GM23338 (cell line): ENCODE results near the gene DENND5A. TPM values are rescaled to one million over a fixed set of nuclear protein-coding genes. Genes with fewer than 3 reads are reported as not detected.

Source experiments
- ATAC-seq: fragments of 200-7000 bp; cut with Tn5 transposase; 3 replicates; pipeline ENCODE4 v1.9.1; 2020
- DNase-seq: peaks from one replicate; pipeline ENCODE4 v3.0.0-alpha.2; 2015; ENCODE audit warnings: low spot score
- H2AFZ ChIP-seq: fragments of 200-600 bp; sonication (generic); 2 replicates; pipeline ENCODE4 v1.8.0; 2016; ENCODE audit warnings: antibody characterized with exemption, mild to moderate bottlenecking, moderate library complexity
- H3F3A ChIP-seq: fragments of 200-600 bp; sonication (generic); replicated peaks from 2 replicates; pipeline ENCODE4 v1.8.0; 2017; ENCODE audit warnings: antibody characterized with exemption, mixed run types, low read depth
- H3K27ac ChIP-seq: fragments of 200-600 bp; sonication (generic); 2 replicates; pipeline ENCODE4 v1.6.1; 2016; ENCODE audit warnings: low read depth
- H3K27me3 ChIP-seq: fragments of 200-600 bp; sonication (generic); 2 replicates; pipeline ENCODE4 v1.8.0; 2016; ENCODE audit warnings: mild to moderate bottlenecking, mixed run types, moderate library complexity; ENCODE audit not compliant: insufficient read depth
- H3K36me3 ChIP-seq: fragments of 200-600 bp; sonication (generic); 2 replicates; pipeline ENCODE4 v1.8.0; 2016; ENCODE audit warnings: mild to moderate bottlenecking; ENCODE audit not compliant: insufficient read depth
- H3K4me1 ChIP-seq: fragments of 200-600 bp; sonication (generic); 2 replicates; pipeline ENCODE4 v1.8.0; 2016; ENCODE audit warnings: mild to moderate bottlenecking, moderate library complexity; ENCODE audit not compliant: insufficient read depth
- H3K4me2 ChIP-seq: fragments of 200-600 bp; sonication (generic); 2 replicates; pipeline ENCODE4 v1.7.1; 2017; ENCODE audit warnings: mixed run types
- H3K4me3 ChIP-seq: fragments of 200-600 bp; sonication (generic); 2 replicates; pipeline ENCODE4 v1.6.1; 2016; ENCODE audit warnings: mixed run types
- H3K79me2 ChIP-seq: fragments of 200-600 bp; sonication (generic); replicated peaks from 2 replicates; pipeline ENCODE4 v1.8.0; 2017; ENCODE audit warnings: mild to moderate bottlenecking; ENCODE audit not compliant: insufficient read depth
- H3K9me2 ChIP-seq: fragments of 200-600 bp; sonication (generic); 2 replicates; pipeline ENCODE4 v1.8.0; 2017; ENCODE audit not compliant: insufficient read depth
- H4K20me1 ChIP-seq: fragments of 200-600 bp; sonication (generic); replicated peaks from 2 replicates; pipeline ENCODE4 v1.8.0; 2017; ENCODE audit warnings: mild to moderate bottlenecking; ENCODE audit not compliant: insufficient read depth
- H3K27ac Mint-ChIP-seq: 2 replicates; pipeline ENCODE4 v1.8.0; 2020; ENCODE audit warnings: inconsistent platforms, mild to moderate bottlenecking, moderate library complexity, mixed read lengths
- H3K27me3 Mint-ChIP-seq: 3 replicates; pipeline ENCODE4 v1.8.0; 2022; ENCODE audit warnings: low read depth, mild to moderate bottlenecking, moderate library complexity, mixed read lengths, inconsistent platforms; ENCODE audit not compliant: insufficient read depth, poor library complexity
- H3K36me3 Mint-ChIP-seq: 3 replicates; pipeline ENCODE4 v1.8.0; 2021; ENCODE audit warnings: low read depth, mild to moderate bottlenecking, inconsistent platforms, moderate library complexity, mixed read lengths
- H3K4me1 Mint-ChIP-seq: 3 replicates; pipeline ENCODE4 v1.8.0; 2020; ENCODE audit warnings: mild to moderate bottlenecking, inconsistent platforms, mixed read lengths
- H3K4me3 Mint-ChIP-seq: 3 replicates; pipeline ENCODE4 v1.8.0; 2021; ENCODE audit warnings: moderate library complexity, mild to moderate bottlenecking, inconsistent platforms, mixed read lengths
- H3K9me3 Mint-ChIP-seq: 3 replicates; pipeline ENCODE4 v1.8.0; 2020; ENCODE audit warnings: moderate library complexity, mild to moderate bottlenecking, inconsistent platforms, mixed read lengths
- ETS1 ChIP-seq: IDR thresholded peaks from 2 replicates; pipeline ENCODE4 v1.6.1; 2016; ENCODE audit warnings: antibody characterized with exemption
- EZH2 ChIP-seq: fragments of 200-600 bp; sonication (generic); IDR thresholded peaks from one replicate; pipeline ENCODE4 v1.8.0; 2017; ENCODE audit warnings: antibody characterized with exemption, mild to moderate bottlenecking, low read depth; ENCODE audit not compliant: unreplicated experiment
- EZH2phosphoT487 ChIP-seq: fragments of 200-600 bp; sonication (generic); IDR thresholded peaks from one replicate; pipeline ENCODE4 v1.8.1; 2018; ENCODE audit warnings: antibody characterized with exemption; ENCODE audit not compliant: unreplicated experiment
- JUNB ChIP-seq: IDR thresholded peaks from one replicate; pipeline ENCODE4 v1.6.1; 2016; ENCODE audit warnings: antibody characterized with exemption; ENCODE audit not compliant: unreplicated experiment
- NANOG ChIP-seq: IDR thresholded peaks from 2 replicates; pipeline ENCODE4 v1.6.1; 2016; ENCODE audit warnings: antibody characterized with exemption, borderline replicate concordance
- REST ChIP-seq: IDR thresholded peaks from one replicate; pipeline ENCODE4 v1.6.1; 2018; ENCODE audit warnings: antibody characterized with exemption; ENCODE audit not compliant: unreplicated experiment
- STAT1 ChIP-seq: IDR thresholded peaks from one replicate; pipeline ENCODE4 v1.6.1; 2016; ENCODE audit warnings: antibody characterized with exemption; ENCODE audit not compliant: unreplicated experiment
- ZNF462 ChIP-seq: fragments of 250-450 bp; sonication (Bioruptor Pico); IDR thresholded peaks from 2 replicates; pipeline ENCODE4 v1.5.0; 2020; ENCODE audit warnings: mild to moderate bottlenecking, moderate library complexity
- polyA plus RNA-seq: library from polyadenylated mRNA; unstranded; fragments of >200 nt; fragmentation: Nextera tagmentation; extraction: Ambion mirVana; gene quantifications from 2 replicates; pipeline ENCODE4 v1.2.1, GENCODE V29; 2016
- total RNA-seq: library from RNA; depleted of rRNA; stranded (reverse); fragments of >200 nt; shearing (Covaris generic); gene quantifications from 2 replicates; pipeline ENCODE4 v1.2.3, GENCODE V29; 2014

The DENND5A gene
- total and polyA plus RNA-seq, 2 experiments from 2014 or later: 28.1 to 56.3 TPM

GRCh38 chr11:9265211-9266131 is at the start of gene DENND5A (continued):
- TF ChIP-seq EZH2: no peak

- H3K27ac ChIP-seq: peak within 1 kb of the TSS; percentile 97
- Mint-ChIP-seq H3K4me1 (peaks cover 36% of the 10 kb centered on the region), H3K36me3 (peaks cover 6% of the 10 kb centered on the region; the same call in 2 of the 3 replicates), H3K27ac (peak within 1 kb of the TSS; percentile 99), H3K27me3 (peaks cover 2% of the 10 kb centered on the region), H3K9me3 (no peaks in the 10 kb centered on the region; the same call in 2 of the 3 replicates), H3K4me3 (peak within 1 kb of the TSS; percentile 98)
- peaks cover 47% of the 10 kb centered on the region for H3K79me2 ChIP-seq
- peaks cover 15% of the 10 kb centered on the region for H4K20me1 ChIP-seq
- ATAC-seq (peak; percentile 93), DNase-seq (peak; percentile 100)
- no peaks in the 10 kb centered on the region for H3K9me2 ChIP-seq
- H3K36me3 ChIP-seq: no peaks in the 10 kb centered on the region
- H3K4me2 ChIP-seq: peak within 1 kb of the TSS; percentile 99
- H3F3A ChIP-seq: peaks cover 14% of the 10 kb centered on the region; the same call in 1 of the 2 replicates
- peaks cover 30% of the 10 kb centered on the region for H3K4me1 ChIP-seq
- H3K27me3 ChIP-seq: no peaks in the 10 kb centered on the region
- H2AFZ ChIP-seq: peak within 1 kb of the TSS; percentile 67; the same call in 1 of the 2 replicates
- peak within 1 kb of the TSS; percentile 98 for H3K4me3 ChIP-seq
- TF ChIP-seq STAT1 (no peak), EZH2phosphoT487 (no peak), REST (no peak), NANOG (peak; percentile 52; the same call in 1 of the 2 replicates), ETS1 (peak; percentile 67), EZH2 (no peak), JUNB (no peak), ZNF462 (CRISPR knock-in tag) (no peak)
Observed at GRCh38 chr11:9314291-9315077, 49.3 kb upstream of the DENND5A start, which contains the start of gene TMEM41B. TSS of gene TMEM41B (minus strand) at chr11:9314593. CDS start at chr11:9314441, 152 bp downstream.
